NT2/D1 (cell line): ENCODE data around the gene RNASE2.
A peak's percentile ranks its signal among the peaks of the same experiment; 100 is the strongest.
"Not testable (repeated sequence)": the region's sequence is repeated elsewhere in the genome, so short reads cannot be mapped to it uniquely, and the experiment has no call there.

Source experiments
- DNase-seq: peaks from one replicate; pipeline ENCODE4 v3.0.0-alpha.2; 2011; ENCODE audit warnings: low read depth, low spot score
- H3K27me3 ChIP-seq: 2 replicates; pipeline ENCODE4 v1.6.0; 2011; ENCODE audit warnings: mild to moderate bottlenecking; ENCODE audit not compliant: insufficient read length, insufficient read depth
- H3K36me3 ChIP-seq: 2 replicates; pipeline ENCODE4 v1.6.1; 2011; ENCODE audit warnings: mild to moderate bottlenecking, low read length, mixed read lengths; ENCODE audit not compliant: insufficient read depth, insufficient read length
- H3K4me1 ChIP-seq: 2 replicates; pipeline ENCODE4 v1.5.1; 2011; ENCODE audit not compliant: insufficient read depth, insufficient read length
- H3K4me3 ChIP-seq: 2 replicates; pipeline ENCODE4 v1.5.1; 2011; ENCODE audit warnings: low read depth; ENCODE audit not compliant: insufficient read length
- H3K9ac ChIP-seq: 2 replicates; pipeline ENCODE4 v1.6.0; 2011; ENCODE audit warnings: low read depth; ENCODE audit not compliant: insufficient read length
- H3K9me3 ChIP-seq: 2 replicates; pipeline ENCODE4 v1.5.1; 2011; ENCODE audit warnings: mild to moderate bottlenecking, low read length; ENCODE audit not compliant: insufficient read depth
- SUZ12 ChIP-seq: IDR thresholded peaks from 2 replicates; pipeline ENCODE4 v1.6.1; 2011; ENCODE audit not compliant: insufficient read length, insufficient read depth; ENCODE audit errors: extremely low read depth
- YY1 ChIP-seq: IDR thresholded peaks from 2 replicates; pipeline ENCODE4 v1.6.1; 2011; ENCODE audit not compliant: insufficient read length, insufficient read depth
- ZNF274 ChIP-seq: IDR thresholded peaks from 2 replicates; pipeline ENCODE4 v1.6.1; 2011; ENCODE audit warnings: mild to moderate bottlenecking, low read depth, low read length

RNASE2 gene

GRCh38 chr14:20970983-20971704 is 15.9 kb downstream of the RNASE2 start:
- no peaks in the 10 kb centered on the region for H3K4me1 ChIP-seq
- no peak for TF ChIP-seq YY1
- TF ChIP-seq SUZ12 = no peak
- TF ChIP-seq ZNF274 = no peak
- peak; percentile 84 for DNase-seq
- H3K9me3 ChIP-seq = no peaks in the 10 kb centered on the region
- H3K4me3 ChIP-seq = peak overlapping the region; percentile 67
- H3K9ac ChIP-seq = peak overlapping the region; percentile 90
- H3K36me3 ChIP-seq = no peaks in the 10 kb centered on the region
- no peaks in the 10 kb centered on the region for H3K27me3 ChIP-seq

- Histone ChIP-seq H3K36me3 (no peaks in the 10 kb centered on the region), H3K9ac (peak overlapping the region; percentile 61), H3K4me3 (no peak overlapping the region), H3K4me1 (no peaks in the 10 kb centered on the region), H3K9me3 (no peaks in the 10 kb centered on the region), H3K27me3 (no peaks in the 10 kb centered on the region)
- no peak for TF ChIP-seq SUZ12
- TF ChIP-seq ZNF274 = no peak
- no peak for TF ChIP-seq YY1
- DNase-seq = no peak
These were observed 16.4 kb downstream of the RNASE2 start for GRCh38 chr14:20971705-20972021.

GRCh38 chr14:20973501-20973900 is 18.2 kb downstream of the RNASE2 start:
- H3K4me1 ChIP-seq = no peaks in the 10 kb centered on the region
- H3K4me3 ChIP-seq = no peak overlapping the region
- TF ChIP-seq ZNF274 (no peak), SUZ12 (no peak), YY1 (no peak)
- no peaks in the 10 kb centered on the region for H3K36me3 ChIP-seq
- no peak for DNase-seq
- H3K9me3 ChIP-seq = no peaks in the 10 kb centered on the region
- no peak overlapping the region for H3K9ac ChIP-seq
- H3K27me3 ChIP-seq = no peaks in the 10 kb centered on the region

- DNase-seq = no peak
- TF ChIP-seq YY1 = no peak
- no peaks in the 10 kb centered on the region for H3K9me3 ChIP-seq
- H3K27me3 ChIP-seq = no peaks in the 10 kb centered on the region
- H3K4me1 ChIP-seq = no peaks in the 10 kb centered on the region
- no peak overlapping the region for H3K9ac ChIP-seq
- no peak overlapping the region for H3K4me3 ChIP-seq
- H3K36me3 ChIP-seq = no peaks in the 10 kb centered on the region
These were observed 21.0 kb downstream of the RNASE2 start for GRCh38 chr14:20976291-20976690.

- Histone ChIP-seq H3K4me3 (no peak overlapping the region), H3K27me3 (no peaks in the 10 kb centered on the region), H3K9ac (no peak overlapping the region), H3K9me3 (no peaks in the 10 kb centered on the region), H3K36me3 (no peaks in the 10 kb centered on the region), H3K4me1 (no peaks in the 10 kb centered on the region)
- TF ChIP-seq ZNF274 = no peak
- TF ChIP-seq SUZ12 = no peak
- TF ChIP-seq YY1 = no peak
- DNase-seq = no peak
These were observed 23.4 kb downstream of the RNASE2 start for GRCh38 chr14:20978687-20979086.

GRCh38 chr14:20980906-20981305 is 25.6 kb downstream of the RNASE2 start:
- no peaks in the 10 kb centered on the region for H3K4me1 ChIP-seq
- DNase-seq = no peak
- no peak overlapping the region for H3K9ac ChIP-seq
- H3K4me3 ChIP-seq = no peak overlapping the region
- no peaks in the 10 kb centered on the region for H3K9me3 ChIP-seq
- no peak for TF ChIP-seq YY1
- no peak for TF ChIP-seq SUZ12
- no peak for TF ChIP-seq ZNF274
- H3K27me3 ChIP-seq = no peaks in the 10 kb centered on the region
- no peaks in the 10 kb centered on the region for H3K36me3 ChIP-seq

- no peak for TF ChIP-seq ZNF274
- Histone ChIP-seq H3K9ac (no peak overlapping the region), H3K27me3 (no peaks in the 10 kb centered on the region), H3K4me1 (no peaks in the 10 kb centered on the region), H3K4me3 (no peak overlapping the region), H3K36me3 (no peaks in the 10 kb centered on the region), H3K9me3 (no peaks in the 10 kb centered on the region)
- no peak for DNase-seq
These were observed 27.5 kb downstream of the RNASE2 start for GRCh38 chr14:20982646-20983369.

- H3K9ac ChIP-seq, H3K4me1 ChIP-seq, H3K9me3 ChIP-seq, DNase-seq, H3K36me3 ChIP-seq, H3K4me3 ChIP-seq, H3K27me3 ChIP-seq: not testable (repeated sequence)
These were observed 30.4 kb downstream of the RNASE2 start for GRCh38 chr14:20985650-20986049.
